ENCODE measurements around the gene KATNB1. TPM values are rescaled to one million over a fixed set of nuclear protein-coding genes. Genes with fewer than 3 reads are reported as not detected.

The KATNB1 gene
- total RNA-seq, 1 experiment from 2014 or later = 17.4 TPM

Small RNA genes within 50 kb of the gene (small RNA-seq; reads per million reads assigned to genes)
- gene MIR6772 = not detected

Other genes starting within 250 kb of the KATNB1 start
- 3.2 and 3.4 TPM in 2 replicates for gene DOK4, start 249.3 kb upstream of the KATNB1 start, total RNA-seq (2014; rRNA removed; shearing (Covaris generic); ENCODE audit: low replicate concordance)
- 5.9 and 25.7 TPM in 2 replicates for gene CCDC102A, start 199.2 kb upstream of the KATNB1 start, total RNA-seq (2014; rRNA removed; shearing (Covaris generic); ENCODE audit: low replicate concordance)
- gene ADGRG5, start 193.1 kb upstream of the KATNB1 start, total RNA-seq (2014; rRNA removed; shearing (Covaris generic); ENCODE audit: low replicate concordance) = 2.9 and 3.0 TPM in 2 replicates
- not detected in 2 replicates for gene ADGRG1, start 107.1 kb upstream of the KATNB1 start, total RNA-seq (2014; rRNA removed; shearing (Covaris generic); ENCODE audit: low replicate concordance)
- gene ADGRG3, start 67.5 kb upstream of the KATNB1 start, total RNA-seq (2014; rRNA removed; shearing (Covaris generic); ENCODE audit: low replicate concordance) = not detected in 2 replicates
- not detected in 2 replicates for gene DRC7, start 41.0 kb upstream of the KATNB1 start, total RNA-seq (2014; rRNA removed; shearing (Covaris generic); ENCODE audit: low replicate concordance)
- gene KIFC3, start 66.7 kb downstream of the KATNB1 start, total RNA-seq (2014; rRNA removed; shearing (Covaris generic); ENCODE audit: low replicate concordance) = not detected in 2 replicates
- gene CNGB1, start 235.4 kb downstream of the KATNB1 start, total RNA-seq (2014; rRNA removed; shearing (Covaris generic); ENCODE audit: low replicate concordance) = not detected in 2 replicates